Embryonic facial prominence (tissue), 1 donor: Measurements from ENCODE around the gene NR1H2.
A peak's percentile ranks its signal among the peaks of the same experiment; 100 is the strongest.
"Not testable (repeated sequence)": the region's sequence is repeated elsewhere in the genome, so short reads cannot be mapped to it uniquely, and the experiment has no call there.

ENCODE experiments used
- DNase-seq: peaks from one replicate; pipeline ENCODE4 v3.0.0-alpha.2; 2016; ENCODE audit errors: extremely low spot score

The NR1H2 gene

DNA sequence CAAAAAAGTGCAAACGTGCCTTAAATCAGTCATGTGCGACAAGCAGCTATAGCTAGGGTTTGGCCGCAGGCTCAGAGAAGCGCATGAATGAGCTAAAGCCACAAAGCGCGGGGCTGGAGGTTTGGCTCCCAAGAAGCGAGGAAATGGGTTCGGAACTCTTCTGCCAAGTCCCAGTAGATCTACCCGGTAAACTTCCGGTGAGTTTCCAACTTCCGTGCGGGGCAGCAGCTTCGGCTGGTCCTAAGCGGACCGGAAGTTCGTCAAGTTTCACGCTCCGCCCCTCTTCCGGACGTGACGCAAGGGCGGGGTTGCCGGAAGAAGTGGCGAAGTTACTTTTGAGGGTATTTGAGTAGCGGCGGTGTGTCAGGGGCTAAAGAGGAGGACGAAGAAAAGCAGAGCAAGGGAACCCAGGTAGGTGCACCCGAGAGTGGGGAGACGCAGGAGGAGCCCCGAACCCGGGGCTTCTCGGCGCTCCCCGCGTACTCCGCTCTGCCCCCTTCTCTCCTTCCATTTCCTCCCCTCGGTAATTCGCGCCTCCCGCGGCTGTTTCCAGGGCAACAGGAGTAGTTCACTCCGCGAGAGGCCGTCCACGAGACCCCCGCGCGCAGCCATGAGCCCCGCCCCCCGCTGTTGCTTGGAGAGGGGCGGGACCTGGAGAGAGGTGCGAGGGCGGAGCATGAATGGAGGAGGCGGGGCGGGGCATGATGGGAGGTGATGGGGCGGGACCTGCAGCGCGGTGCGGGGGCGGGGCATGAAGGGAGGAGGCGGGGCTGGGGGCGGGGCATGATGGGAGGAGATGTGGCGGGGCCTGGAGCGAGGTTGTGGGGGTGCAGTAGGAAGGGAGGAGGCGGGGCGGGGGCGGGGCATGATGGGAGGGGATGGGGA is at the start of gene NR1H2:
Gene NR1H2 (plus strand): TSS at position 292 of the 885 bp plus-strand sequence. CDS start 1,149 bp downstream, outside the sequence.
- DNase-seq, result peak; percentile 92

DNA sequence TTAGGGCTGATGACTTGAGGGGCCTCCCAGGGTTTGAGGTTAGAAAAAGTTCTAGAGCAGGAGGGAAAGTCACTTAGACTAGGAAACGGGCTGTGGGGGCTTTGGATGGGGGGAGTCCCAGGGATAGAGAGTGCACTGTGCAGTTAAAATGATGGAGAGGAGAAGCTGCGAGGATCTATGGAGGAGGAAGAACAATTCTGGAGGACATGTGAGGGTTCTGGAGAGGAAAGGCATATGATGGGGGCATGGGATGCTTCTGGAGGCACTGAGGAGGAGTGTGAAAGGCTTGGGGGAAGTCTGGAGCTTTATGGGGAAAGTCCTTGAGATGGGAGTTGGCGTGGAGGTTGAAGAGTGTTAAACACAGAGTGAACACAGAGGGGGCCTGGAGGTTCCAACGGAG is 49.2 kb upstream of the NR1H2 start:
- DNase-seq, result no peak

DNA sequence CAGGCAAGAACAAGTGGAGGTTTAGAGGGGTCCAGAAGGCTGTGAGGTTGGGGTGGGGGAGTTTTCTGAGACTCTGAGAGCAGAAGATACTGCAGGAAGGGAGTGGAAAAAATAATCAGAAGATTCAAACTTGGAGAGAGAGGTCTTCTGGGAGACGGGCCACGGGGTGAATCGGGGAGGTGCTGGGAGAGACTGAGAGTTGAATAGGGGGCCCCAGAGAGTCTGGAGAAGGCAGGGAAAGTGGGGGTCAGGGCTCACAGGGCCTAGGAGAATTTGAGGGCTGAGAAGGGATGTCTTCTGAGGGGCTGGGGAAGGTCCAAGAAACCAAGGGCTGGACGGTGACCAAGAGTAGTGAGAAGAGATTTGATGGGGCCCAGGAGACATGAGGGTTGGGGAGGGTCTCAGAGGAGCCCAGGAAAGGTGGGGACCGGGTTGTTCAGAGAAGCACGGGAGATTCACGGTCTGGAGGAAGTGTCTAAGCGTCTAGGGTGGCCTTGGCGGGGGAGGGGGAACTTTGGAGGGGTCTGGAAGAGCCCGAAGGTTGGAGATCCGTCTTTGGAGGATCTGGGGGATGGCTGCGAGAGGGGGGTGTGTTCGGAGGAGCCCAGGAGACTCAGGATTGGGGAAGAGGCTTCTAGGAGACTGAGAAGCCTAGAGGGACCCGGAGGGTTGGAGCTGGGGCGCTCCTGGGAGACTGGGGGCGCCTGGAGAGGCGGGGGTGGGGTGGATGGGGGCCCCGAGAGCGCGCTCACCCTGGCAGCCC is 48.6 kb upstream of the NR1H2 start:
- DNase-seq, result no peak

DNA sequence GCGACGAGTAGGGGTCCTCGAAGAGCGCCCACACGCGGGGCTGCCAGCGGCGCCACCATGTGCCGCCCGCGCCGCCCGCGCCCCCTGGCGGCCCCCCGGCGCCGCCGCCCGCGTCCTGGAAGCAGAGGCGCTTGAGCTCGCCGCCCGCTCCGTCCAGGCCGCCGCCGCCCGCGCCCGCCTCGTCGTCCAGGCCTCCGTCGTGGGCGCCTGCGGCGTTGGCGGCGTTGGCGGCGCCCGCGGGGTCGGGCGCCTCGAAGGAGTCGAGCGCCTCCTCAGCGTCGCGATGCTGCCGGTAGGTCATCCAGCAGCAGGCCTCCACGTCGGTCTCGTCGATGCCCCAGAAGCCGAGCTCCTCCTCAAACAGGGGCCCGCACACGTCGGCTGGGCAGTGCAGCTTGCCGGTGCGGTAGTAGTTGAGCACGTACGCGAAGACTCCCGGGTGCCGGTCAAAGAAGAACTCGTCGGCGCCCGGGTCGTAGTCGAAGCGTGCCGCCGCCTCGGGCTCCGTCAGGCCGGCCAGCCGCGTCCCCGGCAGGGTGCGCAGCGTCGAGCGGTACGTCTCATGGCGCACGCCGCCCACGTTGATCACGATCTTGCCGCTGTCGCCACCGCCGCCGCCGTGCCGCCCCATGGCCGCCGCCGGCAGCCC is 47.9 kb upstream of the NR1H2 start:
- no peak for DNase-seq

DNA sequence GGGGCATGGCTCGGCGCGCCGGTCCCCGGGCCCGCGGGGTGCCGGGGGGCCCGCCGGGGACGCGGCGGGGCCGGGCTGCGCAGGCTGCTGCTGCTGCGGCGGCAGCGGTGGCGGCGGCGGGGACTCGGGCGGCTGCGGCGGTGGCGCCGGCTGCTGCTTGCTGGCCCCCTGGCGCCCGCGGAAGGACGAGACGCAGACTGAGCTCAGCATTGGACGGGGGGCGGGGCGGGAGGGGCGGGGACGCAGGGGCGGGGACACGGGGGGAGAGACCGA is 47.4 kb upstream of the NR1H2 start:
- no peak for DNase-seq

DNA sequence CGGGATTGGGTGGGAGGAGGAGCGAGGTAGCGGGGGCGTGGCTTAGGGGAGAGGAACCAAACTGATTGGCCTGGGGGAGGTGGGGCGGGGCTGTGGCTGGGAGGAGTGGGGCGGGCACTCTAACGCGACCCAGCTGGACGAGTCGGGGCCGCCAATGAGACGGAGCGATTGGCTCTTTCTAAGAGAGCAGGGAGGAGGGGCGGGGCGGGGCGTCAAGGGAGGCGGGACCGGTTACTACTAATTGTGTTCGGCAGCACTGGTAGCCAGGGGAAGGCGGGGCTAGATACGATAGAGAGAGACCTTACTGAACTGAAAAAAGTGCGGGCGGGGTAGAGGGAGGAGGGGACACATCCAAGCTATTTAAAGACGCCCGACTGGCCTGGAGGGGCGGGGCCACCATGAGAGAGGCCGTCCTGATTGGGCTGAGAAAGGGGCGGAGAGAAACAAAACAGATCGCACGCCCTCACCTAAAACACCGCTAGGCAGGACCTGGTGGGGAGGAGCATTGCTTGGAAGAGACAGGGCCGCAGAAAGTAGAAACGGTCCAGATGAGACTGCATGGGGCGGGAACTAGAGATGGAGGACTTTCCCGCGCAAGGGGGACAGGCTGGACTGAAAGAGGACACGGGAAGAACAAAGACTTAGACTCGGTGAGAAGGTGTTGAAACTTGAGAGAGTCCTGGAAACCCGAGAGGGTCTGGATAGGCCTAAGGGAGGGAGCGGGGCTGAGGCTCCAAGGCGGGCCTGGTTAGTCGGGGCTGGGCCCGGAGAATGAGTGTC is 46.9 kb upstream of the NR1H2 start, which contains the start of gene KCNC3:
Gene KCNC3 (minus strand): TSS at position 232 of the 780 bp plus-strand sequence. CDS start 295 bp downstream, outside the sequence.
- peak; percentile 99 for DNase-seq

DNA sequence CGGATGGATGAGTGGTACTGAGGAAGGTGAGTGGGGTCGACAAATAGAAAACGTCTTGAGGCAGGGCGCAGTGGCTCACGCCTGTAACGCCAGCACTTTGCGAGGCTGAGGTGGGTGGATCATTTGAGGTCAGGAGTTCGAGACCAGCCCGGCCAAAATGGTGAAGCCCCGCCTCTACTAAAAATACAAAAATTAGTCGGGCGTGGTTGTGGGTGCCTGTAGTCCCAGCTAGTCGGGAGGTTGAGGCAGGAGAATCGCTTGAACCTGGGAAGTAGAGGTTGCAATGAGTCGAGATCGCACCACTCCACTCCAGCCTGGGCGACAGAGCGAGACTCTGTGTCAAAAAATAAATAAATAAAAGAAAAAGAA is 46.3 kb upstream of the NR1H2 start:
- DNase-seq, result not testable (repeated sequence)

DNA sequence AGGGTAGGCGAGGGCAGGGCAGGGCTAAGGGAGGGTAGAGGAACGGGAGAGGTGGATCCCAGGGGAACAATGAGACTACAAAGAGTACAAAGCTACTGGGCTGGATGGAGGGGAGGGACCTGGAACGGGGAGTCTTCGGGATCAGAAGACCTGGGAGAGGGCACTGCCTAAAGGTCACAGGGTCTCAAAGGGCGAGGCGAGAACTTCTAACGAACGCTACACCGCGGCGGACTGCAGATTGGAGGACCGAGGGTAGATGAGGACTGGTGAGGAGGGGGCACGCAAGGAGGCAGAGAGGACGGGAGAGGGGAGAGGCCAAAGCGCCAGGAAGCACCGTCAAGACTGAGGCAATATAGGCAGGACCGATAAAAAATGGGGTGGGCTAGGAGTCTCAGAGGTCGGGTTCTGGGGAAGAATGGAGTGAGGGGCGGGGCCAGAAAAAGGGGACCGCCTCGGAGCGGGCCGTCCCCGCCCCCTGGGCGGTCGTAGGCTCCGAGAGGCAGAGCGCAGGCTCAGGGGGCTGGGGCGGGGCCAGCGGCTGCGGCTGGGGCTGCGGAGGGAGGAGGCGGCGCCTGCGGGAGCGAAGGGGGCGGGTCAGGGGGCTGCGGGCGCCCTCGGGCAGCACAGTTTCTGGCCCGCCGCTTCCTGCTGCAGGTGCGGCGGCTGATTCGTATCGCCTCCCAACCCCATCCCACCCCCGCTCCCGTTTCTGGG is 45.7 kb upstream of the NR1H2 start:
- peak; percentile 76 for DNase-seq

DNA sequence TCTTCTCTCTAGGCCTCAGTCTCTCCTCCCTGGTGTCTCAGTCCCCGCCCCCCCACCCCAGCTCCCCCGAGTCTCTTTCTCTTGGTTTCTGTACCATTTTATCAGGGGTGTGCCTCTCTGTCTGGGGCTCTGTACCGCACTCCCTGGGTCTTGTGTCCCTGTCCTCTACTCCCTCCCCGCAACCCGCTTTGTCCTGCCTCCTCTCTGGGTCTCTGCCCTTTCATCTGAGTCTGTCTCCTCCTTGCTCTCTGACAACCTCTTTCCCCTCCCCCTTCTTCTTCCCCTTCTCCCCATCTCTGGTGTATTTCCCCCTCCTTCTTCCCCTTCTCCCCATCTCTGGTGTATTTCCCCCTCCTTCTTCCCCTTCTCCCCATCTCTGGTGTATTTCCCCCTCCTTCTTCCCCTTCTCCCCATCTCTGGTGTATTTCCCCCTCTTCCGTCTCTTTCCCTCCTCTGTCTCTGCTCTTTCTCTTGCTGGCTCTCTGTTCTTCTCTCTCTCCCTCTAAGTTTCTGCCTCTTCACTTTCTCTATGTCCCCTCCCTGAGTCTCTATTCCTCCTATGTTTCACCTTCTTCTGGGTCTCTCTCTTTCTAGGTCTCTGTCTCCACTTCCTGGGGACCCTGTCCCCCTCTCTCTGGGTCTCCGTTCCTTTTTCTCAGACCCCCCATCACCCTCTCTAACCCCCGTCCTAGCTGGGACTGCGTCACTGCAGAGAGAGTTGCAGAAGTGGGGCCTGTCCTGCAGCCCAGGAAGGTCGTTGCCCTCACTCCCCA is 44.9 kb upstream of the NR1H2 start:
- DNase-seq, result no peak

DNA sequence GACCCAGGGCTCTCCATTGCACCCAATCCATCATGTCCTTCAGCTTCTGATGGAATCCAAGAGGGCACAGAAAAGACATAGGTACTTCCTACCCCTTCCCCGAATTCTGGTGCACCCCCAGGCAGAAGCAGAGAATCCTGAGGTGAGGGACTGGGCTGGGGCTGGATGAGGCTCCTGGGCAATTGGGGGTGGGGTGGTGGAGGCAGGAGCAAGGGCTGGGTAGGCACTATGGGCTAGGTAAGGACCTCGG is 44.3 kb upstream of the NR1H2 start:
- no peak for DNase-seq

DNA sequence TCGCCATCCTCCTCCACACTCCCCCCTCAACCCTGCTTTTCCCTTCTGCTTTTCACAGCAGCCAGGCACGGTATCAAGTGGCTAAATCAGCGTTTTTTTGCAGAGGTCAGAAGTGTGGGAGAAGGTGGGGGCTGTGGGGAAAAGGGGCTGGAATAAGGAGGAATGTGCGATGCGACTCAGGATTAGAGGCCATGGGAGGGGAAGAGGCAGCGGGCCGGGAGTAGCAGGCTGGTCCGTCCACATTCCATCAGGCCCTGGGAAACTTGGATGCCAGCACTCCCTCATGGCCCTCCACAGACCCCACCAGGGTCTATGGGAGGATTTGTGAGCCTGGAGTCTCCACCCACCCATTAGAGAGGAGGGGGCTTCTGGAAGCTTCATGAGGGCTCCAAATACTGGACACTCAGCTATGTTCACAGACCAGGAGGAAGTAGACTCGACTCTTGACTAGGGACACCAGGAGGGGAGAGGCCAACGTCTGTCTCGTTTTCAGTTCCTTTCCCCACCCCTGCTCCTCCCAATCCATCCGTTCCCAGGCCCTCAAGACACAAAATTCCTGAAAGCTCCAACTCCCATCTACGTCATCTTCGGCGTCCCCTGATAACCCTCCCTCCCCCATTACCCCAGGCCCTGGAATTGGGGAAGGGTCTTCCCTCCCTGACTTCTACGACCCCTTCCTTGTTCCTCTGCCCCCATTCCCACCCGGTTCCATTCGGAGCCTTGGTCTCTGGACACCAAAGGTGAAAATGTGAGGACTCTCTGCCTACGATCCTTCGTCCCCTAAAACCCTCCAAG is 43.8 kb upstream of the NR1H2 start:
- DNase-seq, result peak; percentile 53

DNA sequence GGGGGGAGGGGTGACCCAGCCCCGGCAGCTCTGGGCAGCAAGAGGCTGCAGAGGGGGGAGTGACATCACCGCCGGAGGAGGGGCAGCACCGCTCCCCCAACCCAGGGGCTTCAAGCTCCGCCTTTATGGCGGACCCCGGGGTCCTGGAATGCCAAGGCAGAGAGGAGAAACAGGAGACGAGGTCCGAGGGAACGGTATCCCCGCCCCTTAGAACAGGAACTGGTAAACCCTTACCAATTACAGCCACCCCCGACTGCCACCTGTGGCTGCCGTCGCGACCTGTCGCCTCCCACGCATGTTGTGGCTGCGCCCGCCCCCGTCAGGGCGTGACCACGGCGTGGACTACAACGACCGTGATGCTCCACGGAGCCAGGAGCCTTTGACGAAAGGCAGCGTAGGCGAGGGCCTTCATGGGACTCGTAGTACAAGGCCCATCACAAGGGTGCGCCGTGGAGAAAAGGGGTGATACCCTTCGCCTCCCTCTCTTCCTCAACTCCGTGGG is 43.0 kb upstream of the NR1H2 start:
- peak; percentile 88 for DNase-seq

DNA sequence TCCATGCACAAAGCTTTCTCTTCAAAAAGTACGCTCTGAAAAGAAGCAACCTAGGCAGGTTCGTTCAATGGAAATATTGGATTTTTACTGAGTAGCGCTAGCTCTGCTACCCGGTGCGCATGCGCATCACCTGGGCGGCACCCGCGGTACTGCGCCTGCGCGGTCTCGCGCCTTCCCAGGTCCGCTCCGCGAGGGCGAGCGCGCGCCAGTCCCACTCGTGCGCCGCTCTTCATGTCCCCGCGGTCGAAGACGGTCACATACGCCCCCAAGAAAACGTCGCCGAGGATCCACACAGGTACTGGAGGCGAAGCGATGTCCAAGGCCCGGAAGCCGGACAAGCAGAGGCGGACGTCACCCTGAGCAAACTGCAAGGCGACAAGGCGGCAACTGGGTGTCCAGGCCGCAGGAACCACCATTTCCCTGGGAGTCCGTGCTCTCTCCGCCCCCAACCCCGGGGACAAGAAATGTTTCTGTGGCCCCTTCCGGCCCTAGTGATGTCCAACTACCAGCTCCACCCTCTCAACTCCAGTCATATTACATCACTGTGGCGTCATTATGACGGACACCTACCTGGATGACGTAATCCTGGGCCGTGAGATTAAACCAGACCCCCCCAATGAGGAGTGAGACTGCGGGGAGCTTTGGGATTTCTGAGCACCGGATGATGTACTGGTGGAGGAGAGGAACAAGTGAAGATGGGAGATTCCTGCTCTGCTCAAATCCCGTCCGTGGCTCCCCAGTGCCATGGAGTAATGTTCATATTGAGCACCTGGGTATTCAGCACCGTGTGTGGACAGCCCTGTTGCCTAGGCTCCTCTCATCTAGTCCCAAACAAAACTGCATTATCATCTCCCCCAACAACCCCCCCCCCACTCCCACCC is 42.3 kb upstream of the NR1H2 start:
- DNase-seq, result no peak

DNA sequence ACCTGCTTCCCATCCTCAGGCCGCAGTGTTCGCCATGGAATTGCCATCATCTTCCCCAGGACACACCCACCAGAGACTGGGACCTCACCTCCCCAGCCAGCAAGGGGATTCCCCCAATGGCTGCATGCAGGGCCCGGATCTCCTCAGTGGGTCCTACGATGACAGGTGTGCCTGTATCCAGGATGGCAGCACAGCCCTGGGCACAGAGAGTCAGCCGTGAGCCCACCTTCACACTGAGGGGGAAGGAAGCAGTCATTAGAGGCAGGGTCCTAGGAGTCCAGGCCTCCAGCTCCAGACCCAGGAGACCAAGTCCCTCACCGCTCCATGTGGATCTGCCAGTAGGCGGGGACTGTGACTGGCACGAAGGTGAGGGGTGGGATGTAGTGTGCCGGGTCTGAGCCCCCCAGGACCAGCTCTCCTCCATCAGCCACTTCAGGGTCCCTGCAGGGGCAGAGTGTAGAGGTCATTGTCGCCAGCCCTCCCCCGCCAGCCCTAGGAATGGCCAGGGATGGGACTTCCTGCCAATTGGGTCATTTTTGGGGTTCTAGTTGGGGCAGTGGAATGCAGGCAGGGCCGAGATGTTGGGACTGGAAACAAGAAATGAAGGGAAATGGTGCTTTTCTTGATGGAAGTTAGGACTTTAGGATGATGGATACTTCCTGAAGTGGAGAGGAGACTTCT is 41.4 kb upstream of the NR1H2 start:
- no peak for DNase-seq

DNA sequence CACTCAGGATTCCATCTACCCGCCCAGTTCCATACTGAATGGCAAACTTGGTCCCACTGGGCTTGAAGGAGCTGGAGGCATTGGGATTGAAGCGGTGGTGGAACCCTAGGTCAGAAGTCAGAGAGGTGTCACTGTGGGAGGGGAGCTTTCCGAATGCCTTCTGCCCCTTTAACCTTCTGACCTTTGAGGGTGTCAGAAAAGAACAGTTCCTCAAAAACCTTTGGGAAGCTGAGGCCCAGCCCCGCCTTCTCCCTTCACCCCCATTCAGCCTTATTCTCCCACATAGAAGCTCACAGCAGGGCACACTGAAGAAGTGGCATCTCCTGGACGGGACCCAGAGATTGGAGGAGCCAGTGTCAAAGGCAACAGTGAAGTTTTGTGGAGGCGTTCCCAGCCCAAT is 39.2 kb upstream of the NR1H2 start:
- not testable (repeated sequence) for DNase-seq

DNA sequence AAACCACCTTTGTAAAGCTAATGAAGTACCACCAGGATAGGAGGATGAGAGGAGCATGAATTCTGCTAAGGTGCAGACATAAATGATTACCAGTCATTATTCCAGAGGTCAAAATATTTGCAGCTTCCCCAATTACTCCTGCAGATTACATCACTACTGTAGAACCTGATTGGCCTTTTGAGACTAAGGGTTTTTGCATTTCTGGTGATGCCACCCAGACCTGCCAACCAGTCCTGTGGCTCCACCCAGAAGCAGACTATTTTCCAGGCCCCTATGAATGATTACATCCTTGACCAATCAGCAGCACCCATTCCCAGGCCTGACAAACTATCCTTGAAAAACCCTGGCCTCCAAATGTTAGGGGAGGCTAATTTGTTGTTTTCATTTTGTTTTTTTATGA is 35.9 kb upstream of the NR1H2 start:
- no peak for DNase-seq

DNA sequence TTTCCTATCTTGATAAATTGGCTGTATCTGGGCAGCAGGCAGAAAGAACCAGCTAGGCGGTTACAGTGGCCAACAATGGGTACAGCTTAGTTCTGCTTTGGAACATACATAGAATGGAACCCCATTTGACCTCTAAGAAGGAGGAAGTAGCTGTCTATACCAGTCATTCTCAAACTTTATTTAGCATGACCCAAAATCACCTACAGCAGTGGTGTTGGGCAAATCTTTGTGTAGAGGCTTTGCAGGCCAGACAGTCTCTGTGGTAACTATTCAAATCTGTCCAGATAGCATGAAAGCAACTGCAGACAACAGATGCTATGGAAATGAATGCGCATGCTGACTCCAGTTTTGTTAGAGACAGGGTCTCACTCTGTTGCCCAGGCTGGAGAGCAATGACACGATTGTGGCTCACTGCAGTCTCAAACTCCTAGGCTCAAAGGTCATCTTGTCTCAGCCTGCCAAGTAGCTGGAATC is 35.1 kb upstream of the NR1H2 start:
- no peak for DNase-seq
